ENCODE data around the gene MYO5B.

Gene MYO5B

DNA sequence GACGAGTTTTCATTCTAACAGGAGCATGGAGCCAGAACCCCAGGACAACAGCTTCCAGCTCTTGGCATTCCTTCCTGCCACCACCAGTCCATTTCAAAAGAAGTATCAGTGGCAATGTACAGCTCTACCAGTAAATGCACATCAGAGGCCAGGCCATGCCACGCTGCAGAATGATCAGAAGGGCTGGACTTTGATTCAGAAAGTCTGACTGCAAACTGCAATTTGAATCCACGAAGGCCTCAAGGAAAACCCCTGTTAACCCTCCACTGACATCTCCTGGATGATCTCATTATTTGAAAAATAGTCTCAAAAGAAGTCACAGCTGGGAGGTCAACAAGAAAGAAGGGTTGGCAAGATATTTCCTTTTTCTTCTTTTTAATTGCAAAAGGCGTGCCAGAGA, 119.2 kb downstream of the MYO5B start:
- in situ Hi-C loops (cut with MboI; ENCODE audit: low sequenced_read_pairs), result no loop called here

DNA sequence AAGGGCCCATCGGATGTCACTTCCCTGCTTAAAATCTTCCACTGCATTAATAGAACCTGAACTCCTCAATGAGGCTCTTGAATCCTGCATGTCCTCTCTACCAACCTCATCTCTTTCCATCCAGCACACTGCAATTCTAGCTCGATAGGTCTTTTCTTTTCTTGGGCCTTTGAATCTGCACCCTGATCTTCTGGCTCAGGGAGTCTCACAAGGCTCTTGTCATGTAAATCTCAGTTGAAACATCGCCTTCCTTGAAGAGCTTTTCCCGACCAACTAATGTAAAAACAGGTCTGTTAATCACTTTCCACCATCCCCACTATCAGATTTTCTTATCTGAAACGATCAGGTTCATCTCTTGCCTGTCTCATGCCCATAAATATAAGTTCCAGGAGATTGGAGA, 120.5 kb downstream of the MYO5B start:
- in situ Hi-C loops (cut with MboI; ENCODE audit: low sequenced_read_pairs), result no loop called here

- in situ Hi-C loops (cut with MboI; ENCODE audit: low sequenced_read_pairs), result no loop called here
Observed at GRCh38 chr18:50073319-50073718, 121.6 kb downstream of the MYO5B start.

DNA sequence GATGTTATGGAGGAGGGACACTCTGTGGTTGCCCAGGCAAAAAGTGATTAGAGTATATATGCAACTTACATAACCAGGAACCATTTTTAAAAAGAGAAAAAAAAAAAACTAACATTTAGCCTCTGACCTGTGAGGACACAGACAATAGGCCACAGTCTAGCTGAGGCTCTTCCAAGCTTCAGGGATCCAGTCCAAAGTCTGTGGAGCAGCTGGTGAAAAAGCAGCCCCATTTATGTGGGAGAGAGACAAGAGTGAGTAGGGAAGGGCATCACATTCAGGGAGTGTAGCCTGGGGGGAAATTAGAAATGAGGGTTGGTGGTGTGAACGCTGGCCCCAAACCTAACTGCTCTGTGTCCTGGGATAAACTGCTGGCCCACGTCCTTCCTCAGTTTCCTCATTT, 122.8 kb downstream of the MYO5B start:
- in situ Hi-C loops (cut with MboI; ENCODE audit: low sequenced_read_pairs), result no loop called here

- in situ Hi-C loops (cut with MboI; ENCODE audit: low sequenced_read_pairs), result no loop called here
Observed at GRCh38 chr18:50071397-50071796, 123.5 kb downstream of the MYO5B start.

DNA sequence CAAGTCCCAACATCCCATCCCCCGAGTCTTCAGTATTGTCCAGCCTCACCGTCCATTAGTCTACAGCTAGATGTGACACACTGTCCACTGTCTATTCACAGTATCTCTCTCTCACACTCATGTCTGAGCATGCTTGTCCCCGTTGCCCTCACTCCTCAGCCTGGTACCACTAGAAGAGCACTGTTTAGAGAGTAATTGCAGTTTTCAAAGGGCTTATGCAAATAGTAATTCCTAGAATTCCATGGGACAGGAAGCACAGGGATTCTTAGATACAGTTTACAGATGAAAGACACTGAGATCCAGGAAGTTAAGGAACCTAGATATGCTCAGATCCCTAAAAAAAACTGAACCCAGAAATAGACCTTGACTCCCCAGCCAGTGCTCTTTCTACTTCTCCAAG, 125.5 kb downstream of the MYO5B start:
- in situ Hi-C loops (cut with MboI; ENCODE audit: low sequenced_read_pairs), result no loop called here

DNA sequence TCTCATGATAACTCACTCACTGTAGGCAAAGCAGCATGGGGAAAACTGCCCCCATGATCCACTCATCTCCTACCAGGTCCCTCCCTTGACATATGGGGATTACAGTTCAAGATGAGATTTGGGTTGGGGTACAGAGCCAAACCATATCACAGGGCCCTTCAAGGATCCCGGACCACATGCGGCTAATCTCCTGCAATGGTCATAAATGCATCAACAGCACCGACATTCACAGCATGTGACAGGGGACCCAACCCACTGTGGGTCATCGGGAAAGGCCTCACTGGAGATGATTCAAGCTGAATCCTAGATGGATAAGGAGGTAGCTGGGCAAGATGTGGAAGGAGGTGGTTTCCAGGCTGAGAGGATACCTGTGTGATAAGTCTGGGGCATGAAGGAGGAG, 129.4 kb downstream of the MYO5B start:
- in situ Hi-C loops (cut with MboI; ENCODE audit: low sequenced_read_pairs), result no loop called here

GRCh38 chr18:50065039-50065438, 129.9 kb downstream of the MYO5B start:
- in situ Hi-C loops (cut with MboI; ENCODE audit: low sequenced_read_pairs), result no loop called here

DNA sequence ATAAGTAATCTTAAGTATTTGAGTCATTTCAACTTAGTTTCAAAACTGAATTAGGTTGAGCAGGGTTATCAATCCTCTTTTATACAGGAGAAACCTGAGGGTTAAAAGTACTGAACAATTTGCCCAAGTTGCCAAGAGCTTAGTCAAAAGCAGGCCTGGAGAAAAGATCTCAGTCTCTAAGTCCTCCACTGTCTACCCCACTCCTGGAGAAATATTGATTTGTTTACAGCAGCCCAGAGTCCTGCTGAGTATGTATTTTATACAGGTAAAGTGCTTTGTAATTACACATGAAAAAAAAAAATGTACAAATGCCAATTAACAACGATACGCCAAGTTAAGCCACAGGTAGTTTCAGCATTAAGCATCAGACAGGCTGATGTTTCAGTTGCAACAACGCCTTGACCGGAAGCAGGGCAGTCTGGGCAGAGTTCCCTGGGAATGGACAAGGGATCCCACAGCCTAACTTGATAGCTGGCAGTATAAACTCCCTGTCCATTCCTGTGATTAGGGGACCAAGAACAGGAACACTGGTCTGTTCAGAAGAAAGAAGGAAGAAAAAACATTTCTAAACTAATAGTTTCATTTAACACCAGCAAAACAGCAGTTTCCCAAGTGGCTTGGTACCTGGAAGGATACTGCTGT, 132.9 kb downstream of the MYO5B start:
- in situ Hi-C loops (cut with MboI; ENCODE audit: low sequenced_read_pairs), result no loop called here

DNA sequence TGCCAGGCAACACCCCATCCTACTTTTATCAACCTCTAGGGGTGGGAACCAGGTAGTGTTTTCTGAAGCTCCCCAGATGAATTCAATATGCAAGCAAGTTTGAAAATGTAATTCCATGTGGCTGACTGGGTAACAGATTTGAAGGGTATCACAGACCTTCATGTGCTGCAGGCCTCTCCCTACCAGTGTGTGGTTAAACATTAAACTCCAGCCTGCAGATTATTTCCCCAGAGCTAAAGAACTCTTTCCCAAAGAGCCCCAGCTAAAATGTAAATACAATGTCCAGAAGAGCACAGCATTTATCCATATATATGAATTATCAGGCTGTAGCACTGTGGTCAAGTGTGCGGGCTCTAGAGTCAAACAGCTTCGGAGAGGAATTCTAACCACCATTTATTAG, 134.1 kb downstream of the MYO5B start:
- in situ Hi-C loops (cut with MboI; ENCODE audit: low sequenced_read_pairs), result no loop called here

GRCh38 chr18:50058731-50059130, 136.2 kb downstream of the MYO5B start:
- in situ Hi-C loops (cut with MboI; ENCODE audit: low sequenced_read_pairs), result no loop called here

GRCh38 chr18:50057009-50057408, 137.9 kb downstream of the MYO5B start:
- in situ Hi-C loops (cut with MboI; ENCODE audit: low sequenced_read_pairs), result no loop called here

DNA sequence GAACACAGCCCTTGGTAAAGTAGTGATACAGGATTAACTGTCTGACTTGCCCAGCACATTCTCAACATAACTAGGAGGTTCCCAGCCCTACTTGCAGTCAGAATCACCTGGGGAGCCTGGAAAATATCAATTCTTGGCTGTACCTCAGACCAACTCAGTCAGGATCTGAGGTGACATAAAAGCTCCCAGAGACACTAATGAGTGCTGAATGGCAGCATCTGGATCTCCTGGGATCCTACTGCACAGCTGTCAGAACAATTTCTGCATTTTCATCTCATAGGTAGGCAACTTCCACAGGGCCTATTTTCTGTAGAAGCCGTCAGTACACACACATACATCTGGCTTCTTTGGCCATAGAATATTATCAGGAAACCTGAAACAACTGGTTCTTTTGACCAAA, 138.8 kb downstream of the MYO5B start:
- in situ Hi-C loops (cut with MboI; ENCODE audit: low sequenced_read_pairs), result no loop called here

DNA sequence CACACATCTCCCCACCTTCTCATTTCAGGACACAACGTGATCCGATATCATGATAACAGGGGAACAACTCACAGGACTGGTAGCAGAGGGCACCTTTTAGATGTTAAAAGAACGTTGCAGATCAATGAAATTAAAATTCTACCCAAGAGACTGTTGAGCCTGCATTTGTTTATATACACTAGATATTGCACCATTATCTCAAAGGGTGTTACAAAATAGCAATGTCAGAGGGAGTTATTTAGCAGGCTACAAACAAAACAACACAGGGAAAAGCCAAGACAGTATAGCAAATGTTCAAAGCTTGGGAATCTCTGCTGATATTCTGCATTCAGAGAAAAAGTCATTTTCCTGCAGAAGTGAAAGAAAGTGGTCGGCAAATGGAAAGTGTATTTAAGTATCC, 139.5 kb downstream of the MYO5B start:
- in situ Hi-C loops (cut with MboI; ENCODE audit: low sequenced_read_pairs), result no loop called here

DNA sequence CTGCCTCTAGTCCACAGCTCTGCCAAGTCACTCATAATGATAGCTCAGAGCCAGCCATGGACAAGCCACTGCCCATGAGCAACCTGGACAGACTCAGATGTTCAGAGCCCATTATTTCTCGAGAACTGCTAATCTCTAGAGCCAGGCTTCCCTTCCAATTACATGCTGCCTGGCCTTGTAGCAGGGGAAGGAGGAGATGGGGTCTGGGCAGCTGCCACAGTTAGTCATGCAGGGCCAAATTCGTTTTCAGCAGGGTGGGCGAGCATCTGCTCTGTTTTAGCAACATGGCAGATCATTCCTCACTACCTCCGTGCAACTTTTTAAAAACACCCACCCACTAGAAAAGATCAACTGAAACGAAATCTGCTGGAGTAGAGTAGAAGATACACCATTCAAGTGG, 141.8 kb downstream of the MYO5B start:
- in situ Hi-C loops (cut with MboI; ENCODE audit: low sequenced_read_pairs), result no loop called here

DNA sequence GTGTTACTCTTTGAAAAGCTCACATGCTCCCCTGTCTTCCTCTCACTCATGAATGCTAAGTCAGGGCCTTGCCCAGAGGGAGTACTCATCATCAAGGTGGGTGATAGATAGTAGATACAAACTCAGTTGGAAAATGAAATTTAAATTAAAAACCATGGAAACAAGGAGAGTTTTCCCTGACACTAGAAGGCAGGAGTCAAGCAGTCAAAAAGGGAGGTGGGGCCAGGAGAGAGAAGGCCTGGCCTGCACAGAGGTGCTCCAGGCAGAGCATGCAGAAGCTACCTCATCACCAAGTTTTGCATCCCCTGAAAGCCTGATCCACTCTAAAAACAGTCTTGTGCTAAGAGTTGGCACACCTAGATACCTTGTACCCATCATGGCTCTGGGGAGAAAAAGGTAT, 143.7 kb downstream of the MYO5B start:
- in situ Hi-C loops (cut with MboI; ENCODE audit: low sequenced_read_pairs), result no loop called here

DNA sequence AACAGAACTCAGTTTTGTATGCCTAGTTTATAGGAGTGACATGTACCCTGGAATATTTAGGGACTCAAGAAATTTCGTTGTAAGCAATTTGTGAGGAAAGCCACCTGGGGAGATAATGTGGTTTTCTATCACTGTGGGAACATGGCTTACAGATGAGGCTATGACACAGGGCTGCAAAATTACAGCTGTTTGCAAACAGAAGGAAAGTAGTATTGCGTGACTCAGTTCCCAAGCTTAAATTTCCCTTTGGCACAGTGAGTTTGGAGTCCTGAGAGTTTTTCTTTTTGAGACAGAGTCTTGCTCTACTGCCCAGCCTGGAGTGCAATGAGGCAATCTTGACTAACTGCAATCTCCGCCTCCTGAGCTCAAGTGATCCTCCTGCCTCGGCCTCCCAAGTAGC, 149.8 kb downstream of the MYO5B start:
- in situ Hi-C loops (cut with MboI; ENCODE audit: low sequenced_read_pairs), result no loop called here

DNA sequence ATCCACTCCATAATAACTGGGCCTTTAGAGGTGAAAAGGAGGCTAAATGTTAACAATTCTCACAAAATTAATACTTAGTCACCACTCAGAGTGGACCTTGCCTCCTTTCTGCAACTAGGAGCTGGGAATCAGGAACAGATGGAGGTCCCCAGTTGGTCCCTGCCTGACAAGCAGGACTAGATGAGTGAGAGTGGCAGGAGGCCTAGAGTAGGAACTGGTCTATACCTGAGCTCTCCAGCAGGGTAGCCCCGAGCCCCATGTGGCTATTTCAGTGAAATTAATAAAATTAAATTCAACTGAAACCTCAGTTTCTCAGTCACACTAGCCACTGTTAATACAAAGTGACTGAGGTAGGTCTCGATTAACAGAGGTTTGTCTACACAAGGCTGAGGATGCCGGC, 150.5 kb downstream of the MYO5B start:
- in situ Hi-C loops (cut with MboI; ENCODE audit: low sequenced_read_pairs), result no loop called here

GRCh38 chr18:50042611-50043010, 152.3 kb downstream of the MYO5B start:
- in situ Hi-C loops (cut with MboI; ENCODE audit: low sequenced_read_pairs), result no loop called here

DNA sequence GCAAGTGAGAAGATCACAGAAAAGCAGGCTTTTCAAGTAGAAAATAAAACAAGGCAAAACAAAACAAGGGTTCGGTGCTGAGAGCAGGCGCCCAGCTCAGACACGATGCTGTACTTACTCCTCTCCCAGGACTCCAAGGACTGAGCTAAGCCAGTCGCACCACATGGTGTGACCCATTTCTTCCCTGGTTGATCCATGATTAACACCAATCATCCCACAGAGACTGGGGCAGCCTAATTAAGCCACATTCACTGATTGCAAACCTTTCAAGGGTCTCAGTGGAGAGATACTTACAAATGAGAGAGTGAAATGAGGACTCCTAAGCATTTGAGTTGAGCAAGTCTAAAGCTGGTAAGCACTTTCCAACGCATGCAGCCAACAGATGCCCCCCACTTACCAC, 155.2 kb downstream of the MYO5B start:
- in situ Hi-C loops (cut with MboI; ENCODE audit: low sequenced_read_pairs), result no loop called here

DNA sequence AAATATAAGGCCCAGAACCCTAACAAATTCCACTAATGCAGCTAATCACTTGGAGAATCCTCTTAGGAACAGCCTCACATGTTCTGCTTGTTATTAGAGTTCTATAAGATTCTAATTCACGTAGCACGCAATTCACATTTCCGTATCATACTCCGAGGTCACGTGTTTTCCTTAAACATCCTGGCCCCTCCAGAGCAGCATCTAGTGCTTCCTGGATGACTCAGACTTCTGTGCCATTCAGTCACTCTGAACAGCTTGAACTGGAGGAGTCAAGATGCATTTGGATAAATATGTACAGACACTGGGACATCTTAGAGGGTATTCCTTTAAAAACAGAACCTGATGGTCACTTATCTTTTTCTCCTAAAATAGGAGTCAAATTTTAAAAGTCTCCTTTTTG, 156.5 kb downstream of the MYO5B start:
- in situ Hi-C loops (cut with MboI; ENCODE audit: low sequenced_read_pairs), result no loop called here

- in situ Hi-C loops (cut with MboI; ENCODE audit: low sequenced_read_pairs), result no loop called here
Observed at GRCh38 chr18:50034029-50034428, 160.9 kb downstream of the MYO5B start.

- in situ Hi-C loops (cut with MboI; ENCODE audit: low sequenced_read_pairs), result no loop called here
Observed at GRCh38 chr18:50033004-50033403, 161.9 kb downstream of the MYO5B start.

GRCh38 chr18:50030146-50030545, 164.8 kb downstream of the MYO5B start:
- in situ Hi-C loops (cut with MboI; ENCODE audit: low sequenced_read_pairs), result no loop called here
